Right lobe of liver (tissue), 6 donors: Measurements from ENCODE around the gene PCP2. TPM values are rescaled to one million over a fixed set of nuclear protein-coding genes. Genes with fewer than 3 reads are reported as not detected.

Experiments
- ATAC-seq, 4 donors: fragments of 200-7000 bp; cut with Tn5 transposase; one replicate each; pipeline ENCODE4 v1.9.1; 2020; ENCODE audit warnings: mild to moderate bottlenecking in 4 of 4, moderate library complexity in 4 of 4
- DNase-seq, 3 donors: peaks; one replicate each; pipeline ENCODE4 v3.0.0-alpha.2; 2020
- H3K27ac ChIP-seq, 3 donors: fragments of 200-600 bp; one replicate each; pipeline ENCODE4 v1.8.0; 2022
- H3K27me3 ChIP-seq, 2 donors: fragments of 200-600 bp; one replicate each; pipeline ENCODE4 v1.8.0; 2022
- H3K36me3 ChIP-seq, 4 donors: fragments of 200-600 bp; sonication (generic) in 1 of 4; one replicate each; pipeline versions ENCODE4 v1.5.1 to v1.8.0; 2017 to 2022; ENCODE audit warnings: control low read depth in 1 of 4
- H3K4me1 ChIP-seq, 4 donors: fragments of 200-600 bp; sonication (generic) in 1 of 4; one replicate each; pipeline versions ENCODE4 v1.5.1 to v1.8.0; 2017 to 2022; ENCODE audit warnings: control low read depth in 1 of 4
- H3K4me3 ChIP-seq, 3 donors: fragments of 200-600 bp; one replicate each; pipeline ENCODE4 v1.8.0; 2022
- H3K9me3 ChIP-seq, 4 donors: fragments of 200-600 bp; sonication (generic) in 1 of 4; one replicate each; pipeline versions ENCODE4 v1.5.1 to v1.8.0; 2017 to 2022; ENCODE audit warnings: control low read depth in 1 of 4
- POLR2A ChIP-seq: fragments of 450-650 bp; IDR thresholded peaks from one replicate; pipeline ENCODE4 v1.6.1; 2017; ENCODE audit warnings: antibody characterized with exemption, mild to moderate bottlenecking
- WGBS: methylation state at CpG from one replicate; pipeline ENCODE4 v1.1.6; 2018; ENCODE audit warnings: low coverage, low lambda C conversion rate; ENCODE audit not compliant: insufficient coverage; ENCODE audit errors: missing lambda C conversion rate; 5-methylcytosine and 5-hydroxymethylcytosine counted together
- intact Hi-C, 2 donors: fragments of 100-400 bp; cut with DNase I; formaldehyde crosslinking; loops; one replicate each; pipeline versions ENCODE4 v1.11.2 to v1.14.1; 2022
- total RNA-seq, 6 experiments: library from RNA; depleted of rRNA in 2 of 6; stranded (reverse); fragments of >200 nt in 2 of 6; fragmentation: NEBNext Ultra II Directional in 3 of 6; extraction: Animal tissue kit (Norgen Biotek cat#: 25700) in 3 of 6; gene quantifications; one replicate each; pipeline versions ENCODE4 v1.1.0 to v1.2.4, GENCODE V29; 2016 to 2023
- TF ChIP-seq, protein P1 (sequence below), 4 donors: fragments of 200-600 bp in 3 of 4; fragments of 450-650 bp in 1 of 4; IDR thresholded peaks; one replicate each; pipeline versions ENCODE4 v1.5.1 to v1.8.0; 2016 to 2022; ENCODE audit warnings: antibody characterized with exemption in 4 of 4, mild to moderate bottlenecking in 2 of 4
- donor health status: DM: no; HTN: yes; CAD: no.
- donor health status: DM: no; HTN: no; CAD: no.
- donor health status: DM: no; HTN: no; CAD: no.
- donor health status: DM: no; HTN: yes; CAD: no.
- donor health status: DM: no; HTN: yes; CAD: no.

The PCP2 gene
- total RNA-seq, 6 experiments from 2014 or later = 0.90 to 1.5 (median 0.95) TPM; not detected in 3

DNA sequence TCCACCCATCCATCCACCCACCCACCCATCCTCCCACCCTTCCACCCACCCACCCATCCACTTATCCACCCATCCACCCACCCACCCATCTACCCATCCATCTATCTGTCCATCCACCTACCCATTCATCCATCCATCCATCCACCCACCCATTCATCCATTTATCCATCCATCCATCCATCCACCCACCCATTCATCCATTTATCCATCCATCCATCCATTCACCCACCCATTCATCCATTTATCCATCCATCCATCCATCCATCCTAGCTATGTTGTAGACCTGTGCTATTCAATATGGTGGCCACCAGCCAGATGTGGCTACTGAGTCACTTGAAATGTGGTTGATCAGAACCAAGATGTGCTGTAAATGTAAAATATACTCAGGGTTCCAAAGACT is 32.8 kb downstream of the PCP2 start:
- H3K27ac ChIP-seq = no peak overlapping the region
- TF ChIP-seq, protein P1, sequence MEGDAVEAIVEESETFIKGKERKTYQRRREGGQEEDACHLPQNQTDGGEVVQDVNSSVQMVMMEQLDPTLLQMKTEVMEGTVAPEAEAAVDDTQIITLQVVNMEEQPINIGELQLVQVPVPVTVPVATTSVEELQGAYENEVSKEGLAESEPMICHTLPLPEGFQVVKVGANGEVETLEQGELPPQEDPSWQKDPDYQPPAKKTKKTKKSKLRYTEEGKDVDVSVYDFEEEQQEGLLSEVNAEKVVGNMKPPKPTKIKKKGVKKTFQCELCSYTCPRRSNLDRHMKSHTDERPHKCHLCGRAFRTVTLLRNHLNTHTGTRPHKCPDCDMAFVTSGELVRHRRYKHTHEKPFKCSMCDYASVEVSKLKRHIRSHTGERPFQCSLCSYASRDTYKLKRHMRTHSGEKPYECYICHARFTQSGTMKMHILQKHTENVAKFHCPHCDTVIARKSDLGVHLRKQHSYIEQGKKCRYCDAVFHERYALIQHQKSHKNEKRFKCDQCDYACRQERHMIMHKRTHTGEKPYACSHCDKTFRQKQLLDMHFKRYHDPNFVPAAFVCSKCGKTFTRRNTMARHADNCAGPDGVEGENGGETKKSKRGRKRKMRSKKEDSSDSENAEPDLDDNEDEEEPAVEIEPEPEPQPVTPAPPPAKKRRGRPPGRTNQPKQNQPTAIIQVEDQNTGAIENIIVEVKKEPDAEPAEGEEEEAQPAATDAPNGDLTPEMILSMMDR (IDR thresholded peaks at IDR 0.05) = no peak
- TF ChIP-seq POLR2A = no peak
- intact Hi-C loops = no loop called here
- peaks cover 0 to 16% (median 7%) of the 10 kb centered on the region in 4 donors for H3K4me1 ChIP-seq
- no peaks in the 10 kb centered on the region for H3K36me3 ChIP-seq
- H3K27me3 ChIP-seq = no peaks in the 10 kb centered on the region
- no peak for ATAC-seq
- H3K9me3 ChIP-seq = no peaks in the 10 kb centered on the region
- no peak for DNase-seq
- no peak overlapping the region for H3K4me3 ChIP-seq

DNA sequence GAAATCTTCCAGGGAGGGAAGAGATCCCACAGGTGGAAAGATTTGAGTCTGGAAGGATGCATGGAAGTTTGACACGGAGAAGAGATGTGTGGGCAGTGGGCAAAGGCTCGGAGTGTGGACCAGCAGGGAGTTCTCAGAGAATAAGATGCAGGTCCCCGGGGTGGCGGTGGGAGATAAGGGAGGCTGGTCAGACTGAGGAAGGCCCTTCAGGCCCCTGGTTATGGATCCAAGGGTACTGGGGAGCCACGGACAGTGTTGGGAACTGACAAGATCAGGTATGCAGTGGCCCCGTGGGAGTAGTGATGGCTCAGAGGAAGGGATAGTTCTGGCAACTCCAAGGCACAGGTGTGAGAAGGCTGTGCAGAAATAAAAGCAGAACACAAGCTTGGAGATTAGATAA is 35.3 kb downstream of the PCP2 start:
- Histone ChIP-seq H3K27me3 (no peaks in the 10 kb centered on the region), H3K27ac (no peak overlapping the region), H3K9me3 (no peaks in the 10 kb centered on the region), H3K4me3 (no peak overlapping the region), H3K4me1 (peaks cover 0 to 15% (median 7%) of the 10 kb centered on the region in 4 donors), H3K36me3 (no peaks in the 10 kb centered on the region)
- intact Hi-C loops = no loop called here
- no peak for DNase-seq
- 71% methylated on average over 4 of the region's 6 CpGs for WGBS
- ATAC-seq = no peak
- TF ChIP-seq, protein P1 (IDR thresholded peaks at IDR 0.05) = no peak
- no peak for TF ChIP-seq POLR2A

DNA sequence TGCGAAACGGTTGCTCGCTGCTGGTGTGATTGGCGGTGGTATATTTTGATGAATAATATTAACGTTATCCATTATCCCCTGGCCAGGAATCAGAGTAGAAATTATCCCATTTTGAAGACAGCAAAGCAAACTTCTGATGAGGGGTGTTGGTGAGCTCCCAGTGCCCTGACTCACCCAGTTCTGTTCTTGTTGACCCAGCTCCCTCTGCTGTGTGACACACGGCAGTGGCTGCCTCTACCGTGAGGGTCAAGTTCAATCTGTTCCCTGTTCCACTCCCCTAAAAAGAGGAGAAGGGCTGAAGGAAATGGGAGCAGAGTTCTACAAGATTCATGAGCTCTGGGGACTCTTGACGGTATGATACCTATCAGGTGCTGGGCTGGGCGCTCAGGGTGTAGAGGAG is 35.8 kb downstream of the PCP2 start:
- no peaks in the 10 kb centered on the region for H3K9me3 ChIP-seq
- DNase-seq = peak in 1 of 3 donors; percentile 28
- no peak overlapping the region for H3K27ac ChIP-seq
- TF ChIP-seq, protein P1 (IDR thresholded peaks at IDR 0.05) = no peak
- no peak for TF ChIP-seq POLR2A
- intact Hi-C loops = no loop called here
- H3K27me3 ChIP-seq = no peaks in the 10 kb centered on the region
- no peaks in the 10 kb centered on the region for H3K36me3 ChIP-seq
- peak in 1 of 4 donors; percentile 69 for ATAC-seq
- peaks cover 0 to 10% (median 5%) of the 10 kb centered on the region in 4 donors for H3K4me1 ChIP-seq
- 58% methylated on average over 8 of the region's 9 CpGs for WGBS
- H3K4me3 ChIP-seq = no peak overlapping the region

DNA sequence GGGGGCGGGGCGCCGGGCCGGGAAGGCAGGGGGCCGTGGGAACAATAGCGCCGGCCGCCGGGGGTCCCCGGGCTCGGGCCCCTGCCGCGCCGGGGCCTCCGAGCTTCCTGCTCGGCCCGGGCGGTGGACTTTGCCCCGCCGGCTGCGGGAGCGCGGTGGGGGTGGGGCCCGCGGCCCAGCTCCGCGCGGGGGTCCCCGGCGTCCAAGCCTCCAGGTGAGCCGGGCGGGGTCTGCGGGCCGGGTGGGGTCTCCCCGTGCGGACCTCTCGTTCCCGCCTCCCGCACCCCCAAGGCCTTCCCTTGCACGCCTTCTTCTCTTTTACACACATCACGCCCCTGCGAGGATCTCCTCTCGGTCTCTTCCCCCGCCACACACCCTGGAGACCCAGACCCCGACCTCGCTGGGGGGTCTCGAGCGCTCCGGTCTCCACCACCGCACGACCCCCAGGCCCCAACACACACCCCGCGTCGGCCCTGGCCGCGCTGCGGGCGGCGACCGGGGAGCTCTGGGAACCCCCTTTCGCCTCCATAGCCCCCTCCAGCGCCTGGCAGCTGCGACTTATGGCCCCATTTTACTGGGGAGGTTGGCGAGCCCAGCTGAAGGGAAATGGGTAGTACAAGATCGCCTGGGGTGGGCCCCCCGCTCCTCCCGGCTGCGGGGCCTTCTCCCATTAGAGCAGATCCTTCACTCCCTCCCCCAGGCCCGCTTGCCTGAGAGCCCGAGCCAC is 37.1 kb downstream of the PCP2 start:
- peak; percentile 57 to 69 (median 60) for ATAC-seq
- no peak for TF ChIP-seq POLR2A
- Histone ChIP-seq H3K4me3 (peak overlapping the region; percentile 55 to 71 (median 66)), H3K27me3 (no peaks in the 10 kb centered on the region), H3K4me1 (peaks cover 0 to 9% (median 0%) of the 10 kb centered on the region in 4 donors), H3K9me3 (no peaks in the 10 kb centered on the region), H3K36me3 (no peaks in the 10 kb centered on the region), H3K27ac (no peak overlapping the region)
- intact Hi-C loops = no loop called here
- 0% methylated on average over 6 of the region's 70 CpGs for WGBS
- DNase-seq = peak in 2 of 3 donors; percentile 19 to 45

DNA sequence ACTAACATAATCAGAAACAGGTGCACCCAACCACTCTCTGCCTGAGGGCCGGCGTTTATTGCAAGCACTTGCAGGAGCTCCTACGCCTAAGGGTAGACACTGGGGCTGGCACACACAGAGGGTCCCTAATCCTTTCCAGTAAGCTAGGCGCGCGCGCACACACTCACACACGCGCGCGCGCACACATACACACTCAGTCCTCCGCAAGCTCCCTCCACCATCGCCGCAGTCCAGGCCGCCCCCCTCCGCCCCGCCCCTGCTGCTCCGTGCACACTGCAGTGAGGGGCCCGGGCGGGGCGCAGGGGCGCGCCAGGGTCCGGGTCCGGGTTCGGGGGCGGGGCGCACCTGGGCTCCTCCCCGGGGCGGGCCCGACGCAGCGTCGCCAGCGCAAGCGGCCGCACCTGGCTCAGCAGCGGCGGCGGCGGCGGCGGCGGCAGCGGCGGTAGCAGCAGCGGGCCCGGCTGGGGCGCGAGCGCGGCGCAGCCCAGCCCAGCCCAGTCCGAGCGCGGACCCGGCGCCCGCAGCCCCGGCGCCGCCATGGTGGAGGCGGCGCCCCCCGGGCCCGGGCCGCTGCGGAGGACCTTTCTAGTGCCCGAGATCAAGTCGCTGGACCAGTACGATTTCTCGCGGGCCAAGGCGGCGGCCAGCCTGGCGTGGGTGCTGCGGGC is 37.9 kb downstream of the PCP2 start, which contains the start of gene CAMSAP3:
CAMSAP3 (plus strand) TSS at position 398 of the 668 bp plus-strand sequence; CDS start at position 538, 140 bp downstream.
- Histone ChIP-seq H3K27me3 (no peaks in the 10 kb centered on the region), H3K27ac (no peak within 1 kb of the TSS), H3K4me1 (peaks cover 0 to 9% (median 0%) of the 10 kb centered on the region in 4 donors), H3K9me3 (no peaks in the 10 kb centered on the region), H3K36me3 (no peaks in the 10 kb centered on the region), H3K4me3 (peak within 1 kb of the TSS; percentile 55 to 71 (median 66))
- 0% methylated on average over 24 of the region's 78 CpGs for WGBS
- DNase-seq (peak; percentile 57 to 70 (median 68)), ATAC-seq (peak; percentile 81 to 93 (median 86))
- no peak for TF ChIP-seq POLR2A
- TF ChIP-seq, protein P1 (IDR thresholded peaks at IDR 0.05) = no peak
- intact Hi-C loops = no loop called here
